Heart left ventricle (tissue), 16 donors: ENCODE results near the gene CASP9. TPM values are rescaled to one million over a fixed set of nuclear protein-coding genes. Genes with fewer than 3 reads are reported as not detected.

ENCODE experiments used
- ATAC-seq, 4 donors: fragments of 200-7000 bp; cut with Tn5 transposase; one replicate each; pipeline ENCODE4 v1.9.1; 2020 to 2022; ENCODE audit warnings: moderate library complexity in 4 of 4, mild to moderate bottlenecking in 3 of 4, moderate number of reproducible peaks in 1 of 4
- DNase-seq, 5 donors: peaks; one replicate each; pipeline ENCODE4 v3.0.0-alpha.2; 2020
- H3K27ac ChIP-seq, 12 donors: fragments of 200-600 bp; sonication (generic) in 4 of 12; one replicate each; pipeline versions ENCODE4 v1.5.0 to v1.8.0; 2016 to 2022; ENCODE audit warnings: mild to moderate bottlenecking in 2 of 12
- H3K27me3 ChIP-seq, 9 donors: fragments of 200-600 bp; sonication (generic) in 2 of 9; one replicate each; pipeline versions ENCODE4 v1.5.1 to v1.8.0; 2016 to 2022; ENCODE audit warnings: mild to moderate bottlenecking in 3 of 9
- H3K36me3 ChIP-seq, 9 donors: fragments of 200-600 bp; sonication (generic) in 2 of 9; one replicate each; pipeline versions ENCODE4 v1.5.0 to v1.8.0; 2018 to 2022; ENCODE audit warnings: mild to moderate bottlenecking in 2 of 9
- H3K4me1 ChIP-seq, 12 donors: fragments of 200-600 bp; sonication (generic) in 4 of 12; one replicate each; pipeline versions ENCODE4 v1.5.0 to v1.8.0; 2016 to 2022; ENCODE audit warnings: mild to moderate bottlenecking in 3 of 12
- H3K4me3 ChIP-seq, 12 donors: fragments of 200-600 bp; sonication (generic) in 4 of 12; one replicate each; pipeline versions ENCODE4 v1.5.0 to v1.8.0; 2017 to 2022; ENCODE audit warnings: mild to moderate bottlenecking in 9 of 12, moderate library complexity in 4 of 12
- H3K9me3 ChIP-seq, 12 donors: fragments of 200-600 bp; sonication (generic) in 4 of 12; one replicate each; pipeline versions ENCODE4 v1.5.0 to v1.8.0; 2016 to 2022; ENCODE audit warnings: mild to moderate bottlenecking in 1 of 12
- POLR2A ChIP-seq, 2 donors: fragments of 450-650 bp; IDR thresholded peaks; one replicate each; pipeline ENCODE4 v1.6.1; 2017; ENCODE audit warnings: antibody characterized with exemption in 2 of 2, mild to moderate bottlenecking in 2 of 2, moderate library complexity in 2 of 2
- whole genome bisulfite sequencing, 4 donors: extraction: QIAGEN DNeasy Blood & Tissue Kit in 2 of 4; methylation state at CpG; one replicate each; pipeline versions ENCODE4 v1.1.5 to v1.1.7; 2013 to 2018; 5-methylcytosine and 5-hydroxymethylcytosine counted together
- intact Hi-C, 10 donors: fragments of 100-400 bp; cut with DNase I; formaldehyde crosslinking; loops; one replicate each; pipeline versions ENCODE4 v1.11.1 to v1.14.2; 2022
- polyA plus RNA-seq, 2 donors: library from polyadenylated mRNA; stranded (reverse); fragments of 200-250 nt; gene quantifications; one replicate each; pipeline ENCODE4 v1.2.3, GENCODE V29; 2013
- total RNA-seq, 9 donors: library from RNA; depleted of rRNA in 2 of 9; stranded (reverse); fragments of >200 nt in 2 of 9; fragmentation: NEBNext Ultra II Directional in 3 of 9; extraction: Animal tissue kit (Norgen Biotek cat#: 25700) in 3 of 9; gene quantifications; one replicate each; pipeline versions ENCODE4 v1.1.0 to v1.2.4, GENCODE V29; 2016 to 2023
- TF ChIP-seq, protein P1 (sequence below), 12 donors: fragments of 200-600 bp; sonication (generic) in 4 of 12; IDR thresholded peaks; one replicate each; pipeline versions ENCODE4 v1.5.0 to v1.8.0; 2018 to 2022; ENCODE audit warnings: antibody characterized with exemption in 12 of 12, mild to moderate bottlenecking in 5 of 12
- donor health status: ischemic (EF 13 %, LVEDD 7.1; RV severe dilation, severe dysfunction).
- donor health status: healthy with polysubstance abuse.
- donor health status: DM: no; HTN: yes; CAD: no.
- donor health status: DM: no; HTN: no; CAD: no.
- donor health status: ischemic (EF 25% LVEDD 6.9; RV normal size, moderate dysfunction).
- donor health status: ischemic (EF 25% LVEDD 5.7; RV mildly dilated, moderate dysfunction).
- donor health status: healthy.
- donor health status: DM: yes; HTN: yes; CAD: no.
- donor health status: ischemic (EF 35%, LVEDD 5.7; RV mildly dilated, moderate dysfunction).
- donor health status: nonischemic (EF 11% LVEDD 7.7; RV severe dilation, severe dysfunction).
- donor health status: DM: yes; HTN: yes; CAD: no.
- donor health status: PGD.
- donor health status: ischemic (EF 29% LVEDD 5.4; RV normal size, mild dysfunction).
- donor health status: nonischemic (EF 23%, LVEDD 6.1; RV moderate dilation, normal function).

The CASP9 gene
- total and polyA plus RNA-seq, 11 donors = 8.6 to 16.9 (median 11.8) TPM

- H3K36me3 ChIP-seq = peaks cover 0 to 97% (median 88%) of the 10 kb centered on the region in 9 donors
- ATAC-seq (no peak), DNase-seq (no peak)
- no peaks in the 10 kb centered on the region for H3K27me3 ChIP-seq
- TF ChIP-seq, protein P1, sequence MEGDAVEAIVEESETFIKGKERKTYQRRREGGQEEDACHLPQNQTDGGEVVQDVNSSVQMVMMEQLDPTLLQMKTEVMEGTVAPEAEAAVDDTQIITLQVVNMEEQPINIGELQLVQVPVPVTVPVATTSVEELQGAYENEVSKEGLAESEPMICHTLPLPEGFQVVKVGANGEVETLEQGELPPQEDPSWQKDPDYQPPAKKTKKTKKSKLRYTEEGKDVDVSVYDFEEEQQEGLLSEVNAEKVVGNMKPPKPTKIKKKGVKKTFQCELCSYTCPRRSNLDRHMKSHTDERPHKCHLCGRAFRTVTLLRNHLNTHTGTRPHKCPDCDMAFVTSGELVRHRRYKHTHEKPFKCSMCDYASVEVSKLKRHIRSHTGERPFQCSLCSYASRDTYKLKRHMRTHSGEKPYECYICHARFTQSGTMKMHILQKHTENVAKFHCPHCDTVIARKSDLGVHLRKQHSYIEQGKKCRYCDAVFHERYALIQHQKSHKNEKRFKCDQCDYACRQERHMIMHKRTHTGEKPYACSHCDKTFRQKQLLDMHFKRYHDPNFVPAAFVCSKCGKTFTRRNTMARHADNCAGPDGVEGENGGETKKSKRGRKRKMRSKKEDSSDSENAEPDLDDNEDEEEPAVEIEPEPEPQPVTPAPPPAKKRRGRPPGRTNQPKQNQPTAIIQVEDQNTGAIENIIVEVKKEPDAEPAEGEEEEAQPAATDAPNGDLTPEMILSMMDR (IDR thresholded peaks at IDR 0.05) = no peak
- no peak for TF ChIP-seq POLR2A (IDR thresholded peaks at IDR 0.05)
- H3K27ac ChIP-seq = no peak overlapping the region
- 85 to 87% (median 86%) methylated on average over 12 of the region's 12 CpGs for WGBS, 4 donors
- H3K4me1 ChIP-seq = no peaks in the 10 kb centered on the region
- intact Hi-C loops = no loop called here
- H3K4me3 ChIP-seq = no peak overlapping the region
- H3K9me3 ChIP-seq = no peaks in the 10 kb centered on the region
Measured at GRCh38 chr1:15543589-15544568, 19.9 kb upstream of the CASP9 start.

GRCh38 chr1:15543251-15543588, 19.2 kb upstream of the CASP9 start:
- Histone ChIP-seq H3K36me3 (peaks cover 0 to 97% (median 88%) of the 10 kb centered on the region in 9 donors), H3K9me3 (no peaks in the 10 kb centered on the region), H3K4me1 (no peaks in the 10 kb centered on the region), H3K27ac (no peak overlapping the region), H3K4me3 (no peak overlapping the region), H3K27me3 (no peaks in the 10 kb centered on the region)
- DNase-seq = no peak
- 85 to 95% (median 93%) methylated on average over 5 of the region's 5 CpGs for WGBS, 4 donors
- no peak for ATAC-seq
- no peak for TF ChIP-seq POLR2A (IDR thresholded peaks at IDR 0.05)
- TF ChIP-seq, protein P1 (IDR thresholded peaks at IDR 0.05) = no peak
- intact Hi-C loops = no loop called here

DNA sequence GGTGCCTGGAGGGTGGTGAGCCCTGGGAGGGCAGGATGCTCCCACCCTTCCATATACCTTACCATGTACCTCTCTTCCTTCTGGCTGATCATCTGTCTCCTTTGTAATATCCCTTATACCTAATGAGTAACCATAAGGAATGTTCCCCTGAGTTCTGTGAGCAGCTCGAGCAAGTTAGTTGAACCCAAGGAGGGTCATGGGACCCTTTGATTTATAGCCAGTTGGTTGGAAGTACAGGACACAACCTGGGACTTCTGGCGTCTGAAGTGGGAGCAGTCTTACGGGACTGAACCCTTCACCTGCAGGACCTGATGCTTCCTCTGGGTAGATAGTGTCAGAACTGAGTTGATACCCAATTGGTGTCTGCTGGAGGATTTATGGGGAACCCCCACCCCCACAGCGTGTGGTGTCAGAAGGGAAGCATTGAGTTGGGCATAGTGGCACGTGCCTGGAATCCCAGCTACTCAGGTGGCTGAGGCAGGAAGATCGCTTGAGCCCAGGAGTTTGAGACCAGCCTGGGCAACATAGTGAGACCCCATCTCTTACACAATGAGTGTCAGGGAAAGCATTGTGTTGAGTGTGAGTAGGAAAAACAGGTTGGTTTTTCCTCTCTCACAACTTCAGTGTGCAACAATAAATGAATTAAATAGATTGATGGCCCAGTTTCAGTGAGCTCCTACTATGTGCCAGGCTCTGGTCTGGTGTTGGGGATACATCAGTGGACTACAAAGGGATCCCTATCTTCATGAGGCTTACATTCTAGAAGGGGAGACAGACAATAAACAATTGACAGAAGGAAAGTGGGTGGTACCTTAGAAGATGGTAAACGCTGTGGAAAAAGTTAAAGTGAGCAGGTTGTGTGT, 18.6 kb upstream of the CASP9 start:
- Histone ChIP-seq H3K4me1 (no peaks in the 10 kb centered on the region), H3K27me3 (no peaks in the 10 kb centered on the region), H3K27ac (no peak overlapping the region), H3K9me3 (no peaks in the 10 kb centered on the region), H3K36me3 (peaks cover 0 to 97% (median 88%) of the 10 kb centered on the region in 9 donors), H3K4me3 (no peak overlapping the region)
- no peak for TF ChIP-seq POLR2A (IDR thresholded peaks at IDR 0.05)
- TF ChIP-seq, protein P1 (IDR thresholded peaks at IDR 0.05) = no peak
- ATAC-seq = no peak
- intact Hi-C loops = no loop called here
- 82 to 96% (median 95%) methylated on average over 7 of the region's 7 CpGs for WGBS, 4 donors
- DNase-seq = no peak
